NCI-H2107 treated with DMSO at 0.1 percent for 48 hours (cell line): ENCODE results near the gene PARP4.
"Not testable (repeated sequence)": the region's sequence is repeated elsewhere in the genome, so short reads cannot be mapped to it uniquely, and the experiment has no call there.

Experiments used
- DNase-seq: peaks from one replicate; lab custom pipeline; 2025; ENCODE audit not compliant: unreplicated experiment; lab: John Stamatoyannopoulos, UW

The PARP4 gene

GRCh38 chr13:24380227-24380626 lies 132.4 kb downstream of the PARP4 start:
- DNase-seq = not testable (repeated sequence)

GRCh38 chr13:24371273-24371672 lies 141.3 kb downstream of the PARP4 start:
- DNase-seq = not testable (repeated sequence)
